Middle frontal gyrus (tissue), 1 donor: ENCODE data around the gene ZDHHC20.
A peak's percentile ranks its signal among the peaks of the same experiment; 100 is the strongest.

Experiments used
- DNase-seq: peaks from one replicate; pipeline ENCODE4 v3.0.0-alpha.2; 2015; ENCODE audit warnings: low spot score; ENCODE audit errors: extremely low spot score

ZDHHC20 gene

GRCh38 chr13:21458813-21459701, at the start of gene ZDHHC20:
Gene ZDHHC20 (minus strand): TSS chr13:21459303. CDS start chr13:21459171, 132 bp downstream.
- peak; percentile 75 for DNase-seq

- no peak for DNase-seq
Observed at GRCh38 chr13:21504379-21504778, 45.3 kb upstream of the ZDHHC20 start.

GRCh38 chr13:21501686-21502085, 42.6 kb upstream of the ZDHHC20 start:
- DNase-seq: no peak

- DNase-seq: no peak
Observed at GRCh38 chr13:21486322-21486721, 27.2 kb upstream of the ZDHHC20 start.

GRCh38 chr13:21483748-21484147, 24.6 kb upstream of the ZDHHC20 start:
- DNase-seq: no peak

GRCh38 chr13:21481359-21481758, 22.3 kb upstream of the ZDHHC20 start:
- no peak for DNase-seq

GRCh38 chr13:21478881-21479808, 20.0 kb upstream of the ZDHHC20 start:
- DNase-seq: peak; percentile 79

- DNase-seq: peak; percentile 77
Observed at GRCh38 chr13:21476893-21477472, 17.9 kb upstream of the ZDHHC20 start.

- no peak for DNase-seq
Observed at GRCh38 chr13:21475115-21475514, 16.0 kb upstream of the ZDHHC20 start.

GRCh38 chr13:21470785-21471184, 11.7 kb upstream of the ZDHHC20 start:
- no peak for DNase-seq

GRCh38 chr13:21466527-21466926, 7.4 kb upstream of the ZDHHC20 start:
- no peak for DNase-seq

- DNase-seq: no peak
Observed at GRCh38 chr13:21465710-21466160, 6.6 kb upstream of the ZDHHC20 start.

- no peak for DNase-seq
Observed at GRCh38 chr13:21463424-21463823, 4.3 kb upstream of the ZDHHC20 start.

- no peak for DNase-seq
Observed at GRCh38 chr13:21461131-21461530, 2.0 kb upstream of the ZDHHC20 start.

GRCh38 chr13:21458451-21458812, 671 bp downstream of the ZDHHC20 start:
- no peak for DNase-seq

- no peak for DNase-seq
Observed at GRCh38 chr13:21453387-21454081, 5.6 kb downstream of the ZDHHC20 start.

- no peak for DNase-seq
Observed at GRCh38 chr13:21450936-21451335, 8.2 kb downstream of the ZDHHC20 start.

- DNase-seq: no peak
Observed at GRCh38 chr13:21446656-21447055, 12.4 kb downstream of the ZDHHC20 start.

GRCh38 chr13:21445759-21446158, 13.3 kb downstream of the ZDHHC20 start:
- DNase-seq: no peak

- no peak for DNase-seq
Observed at GRCh38 chr13:21443171-21443570, 15.9 kb downstream of the ZDHHC20 start.

GRCh38 chr13:21436582-21436981, 22.5 kb downstream of the ZDHHC20 start:
- DNase-seq: no peak
